Endothelial cell of hepatic sinusoid (primary cell): ENCODE results near the gene RABGGTA.

Source experiments
- in situ Hi-C: cut with HindIII; loops from 2 replicates; pipeline ENCODE4 v1.10.0; 2017; ENCODE audit warnings: low sequenced_read_pairs

The RABGGTA gene

DNA sequence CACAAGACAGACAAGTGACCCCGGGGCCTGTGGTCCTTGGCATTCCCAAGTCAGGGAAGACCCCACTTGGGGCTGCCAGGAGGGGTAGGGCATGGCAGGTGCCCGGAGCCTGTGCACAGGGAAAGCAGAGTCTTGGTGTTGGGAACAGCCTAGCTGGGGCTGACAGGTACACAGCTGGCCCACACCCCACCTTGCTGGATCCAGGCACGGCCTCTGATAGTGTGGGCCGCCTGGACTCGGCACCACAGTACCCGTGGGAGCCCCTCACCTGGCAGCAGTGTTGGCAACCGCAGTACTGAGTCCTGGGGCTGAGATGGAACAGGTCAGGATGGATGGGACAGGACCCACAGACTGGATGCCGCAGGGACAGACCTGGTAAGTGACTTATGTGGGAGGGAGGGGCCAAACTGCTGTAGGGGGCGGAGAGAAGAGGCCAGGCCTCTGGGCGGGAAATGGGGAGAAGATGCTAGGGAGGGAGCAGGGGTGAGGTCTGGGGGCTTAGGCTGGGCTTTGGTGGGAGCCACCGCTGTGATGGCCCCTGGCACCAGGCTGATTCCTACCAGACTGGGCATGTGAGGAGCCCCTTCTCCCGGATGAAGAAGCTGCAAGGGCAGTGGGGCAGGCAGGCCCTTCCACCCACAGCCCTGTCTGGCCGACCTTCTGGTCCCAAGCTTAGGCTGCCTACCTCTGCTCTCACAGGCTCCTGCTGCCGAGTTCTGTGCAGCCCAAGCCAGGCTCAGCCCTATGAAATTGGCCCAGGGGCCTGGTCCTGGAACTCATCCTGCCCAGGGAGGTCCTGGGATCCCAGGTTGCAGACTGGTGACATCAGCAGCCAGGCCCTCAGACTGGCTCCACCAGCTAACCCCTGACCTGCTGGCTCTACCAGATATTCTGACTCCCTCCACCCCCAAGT, 8.3 kb downstream of the RABGGTA start, which contains the start of gene TGM1:
Gene TGM1, minus strand, starts transcription at position 357 of the 913 bp plus-strand sequence. CDS start 825 bp downstream, outside the sequence.
- in situ Hi-C loops, result loop anchor here (5.0 kb wide), 1 partner anchor 34 kb away; the partner anchor contains the start of genes DHRS1 and NOP9

DNA sequence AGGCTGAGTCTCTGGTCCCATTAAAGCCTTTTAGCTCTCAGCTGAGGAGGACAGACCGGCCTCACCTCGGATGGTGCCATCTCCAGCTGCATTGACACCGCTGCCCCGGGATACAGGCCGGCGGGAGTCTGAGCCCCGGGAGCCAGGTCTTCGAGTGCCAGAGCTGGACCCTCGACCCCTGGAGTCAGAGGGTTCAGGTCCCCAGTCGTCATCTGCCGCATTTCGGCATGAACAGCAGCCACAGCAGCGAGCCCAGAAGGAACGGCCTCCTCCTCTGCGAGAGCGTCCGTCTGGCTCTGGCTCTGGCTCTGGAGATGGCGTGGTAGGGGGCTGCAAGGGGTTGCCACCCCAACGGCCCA, 9.4 kb downstream of the RABGGTA start:
- in situ Hi-C loops, result loop anchor here (5.0 kb wide), 1 partner anchor 35 kb away; the partner anchor contains the start of genes DHRS1 and NOP9

DNA sequence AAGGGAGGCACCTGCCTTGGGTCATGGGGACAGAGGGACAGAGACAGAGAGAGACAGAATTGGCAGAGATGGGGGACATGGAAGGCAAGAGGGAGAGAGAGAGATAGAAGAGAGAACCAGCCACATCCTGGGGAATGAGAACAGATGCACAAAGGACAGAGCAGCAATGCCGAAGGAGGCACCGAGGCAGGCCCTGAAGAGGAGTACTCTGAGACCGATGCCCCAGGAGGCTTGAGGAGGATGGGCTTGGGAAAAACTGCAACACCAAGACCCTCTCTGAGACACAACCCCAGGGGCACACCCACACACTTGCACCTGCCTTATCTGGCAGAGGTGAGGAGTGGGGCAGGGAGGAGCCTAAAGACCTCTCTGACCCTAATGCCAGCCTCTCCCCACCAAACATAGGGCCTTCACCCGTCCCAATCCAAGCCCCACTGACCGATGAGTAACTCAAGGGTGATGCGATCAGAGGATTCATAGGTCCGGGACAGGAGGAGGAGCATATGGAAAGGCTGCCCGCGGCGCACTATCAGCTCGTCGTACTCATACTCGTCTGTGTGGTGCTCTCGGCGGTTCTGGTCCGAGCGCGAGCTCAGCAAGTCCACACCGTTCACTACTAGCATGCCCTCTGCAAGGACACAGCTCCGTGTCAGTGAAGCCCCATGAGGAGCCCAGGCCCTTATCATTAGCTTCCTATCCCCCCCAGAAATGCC, 10.0 kb downstream of the RABGGTA start:
- in situ Hi-C loops, result loop anchor here (5.0 kb wide), 1 partner anchor 36 kb away; the partner anchor contains the start of genes DHRS1 and NOP9

DNA sequence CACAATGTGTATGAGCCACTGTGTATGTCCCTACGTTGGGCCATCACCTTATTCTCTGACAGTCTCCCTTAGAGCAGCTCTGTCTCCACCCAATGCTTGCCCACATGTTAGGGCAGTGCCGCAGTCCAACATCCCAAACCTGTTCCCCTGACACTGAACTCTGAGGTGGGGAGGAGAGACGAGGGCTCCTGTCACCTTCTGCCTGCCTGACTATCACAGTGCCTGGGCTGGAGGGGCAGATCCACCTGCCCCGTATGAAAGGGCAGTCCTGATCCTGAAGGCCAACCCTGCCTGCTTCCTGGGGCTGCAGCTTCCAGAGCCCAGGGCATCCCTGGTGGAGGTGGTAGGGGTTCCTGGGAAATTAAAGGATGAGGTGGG, 10.6 kb downstream of the RABGGTA start:
- in situ Hi-C loops, result loop anchor here (5.0 kb wide), 1 partner anchor 37 kb away; the partner anchor contains the start of genes DHRS1 and NOP9

DNA sequence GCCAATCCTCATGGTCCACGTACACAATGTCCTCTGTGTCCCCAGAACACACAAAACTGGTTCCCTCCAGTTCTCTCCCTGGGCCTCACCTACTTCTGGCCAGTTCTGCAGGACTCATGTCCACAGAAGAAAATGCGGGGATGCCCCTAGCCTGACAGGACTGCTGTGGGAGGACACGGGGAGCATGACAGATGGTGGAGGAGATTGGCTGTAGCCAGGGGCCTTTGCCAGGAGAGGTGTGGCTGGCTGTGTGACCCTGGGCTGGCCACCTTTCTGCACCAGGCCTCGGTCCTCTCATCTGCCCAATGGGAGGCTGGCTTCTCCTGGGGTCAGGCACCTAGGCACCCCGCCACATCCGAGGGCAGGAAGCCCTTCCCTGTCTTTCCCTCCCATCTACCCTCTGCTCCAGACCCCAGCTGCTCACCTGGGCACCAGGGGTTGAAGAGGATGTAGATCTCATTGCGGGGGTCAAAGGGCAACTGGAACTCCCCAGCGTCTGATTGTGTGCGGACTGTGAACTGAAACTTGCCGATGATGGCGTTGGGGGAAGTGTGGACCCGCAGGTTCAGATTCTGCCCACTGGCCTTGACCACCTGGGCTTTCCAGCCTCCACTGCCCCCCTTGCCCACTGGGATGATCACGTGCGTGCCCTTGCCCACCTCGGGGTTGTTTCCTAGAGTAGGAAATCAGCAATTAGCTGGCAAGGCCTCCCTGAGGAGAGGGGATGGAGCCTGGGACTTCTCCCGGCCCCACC, 11.2 kb downstream of the RABGGTA start:
- in situ Hi-C loops, result loop anchor here (5.0 kb wide), 1 partner anchor 37 kb away; the partner anchor contains the start of genes DHRS1 and NOP9

DNA sequence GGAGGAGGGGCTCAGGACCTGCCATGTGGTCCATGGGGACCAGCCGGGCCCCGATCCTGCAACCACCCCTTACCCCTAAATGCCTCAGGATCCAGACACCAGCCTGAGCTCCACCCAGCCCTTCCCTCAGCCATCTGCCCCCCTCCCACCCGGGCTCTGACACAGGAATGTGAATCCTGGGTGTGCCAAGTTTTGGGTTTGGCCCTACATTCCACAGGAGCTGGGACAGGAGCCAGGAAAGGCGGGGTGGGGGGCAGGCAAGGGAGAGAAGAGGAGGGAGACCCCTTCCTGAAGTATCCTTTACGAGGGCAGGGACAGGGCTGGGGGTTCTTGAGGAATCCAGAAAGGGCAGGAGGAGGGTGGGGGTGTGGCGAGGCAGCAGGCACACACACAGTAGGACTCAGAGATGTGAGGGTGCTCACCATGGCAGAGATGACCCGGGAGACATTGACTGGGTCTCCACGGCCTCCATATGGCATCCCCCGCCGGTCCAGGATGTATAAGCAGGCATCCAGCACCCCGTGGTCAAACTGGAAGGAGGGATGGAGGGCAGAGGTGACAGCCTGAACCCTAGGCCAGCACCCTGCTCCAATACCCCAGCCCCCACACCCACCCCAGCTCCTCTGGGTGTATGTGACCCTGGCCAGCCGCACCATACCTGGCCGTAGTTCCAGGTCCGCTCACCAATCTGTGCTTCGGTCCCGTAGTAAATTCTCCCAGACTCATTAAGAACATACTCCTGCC, 11.9 kb downstream of the RABGGTA start:
- in situ Hi-C loops, result loop anchor here (5.0 kb wide), 1 partner anchor 38 kb away; the partner anchor contains the start of genes DHRS1 and NOP9

DNA sequence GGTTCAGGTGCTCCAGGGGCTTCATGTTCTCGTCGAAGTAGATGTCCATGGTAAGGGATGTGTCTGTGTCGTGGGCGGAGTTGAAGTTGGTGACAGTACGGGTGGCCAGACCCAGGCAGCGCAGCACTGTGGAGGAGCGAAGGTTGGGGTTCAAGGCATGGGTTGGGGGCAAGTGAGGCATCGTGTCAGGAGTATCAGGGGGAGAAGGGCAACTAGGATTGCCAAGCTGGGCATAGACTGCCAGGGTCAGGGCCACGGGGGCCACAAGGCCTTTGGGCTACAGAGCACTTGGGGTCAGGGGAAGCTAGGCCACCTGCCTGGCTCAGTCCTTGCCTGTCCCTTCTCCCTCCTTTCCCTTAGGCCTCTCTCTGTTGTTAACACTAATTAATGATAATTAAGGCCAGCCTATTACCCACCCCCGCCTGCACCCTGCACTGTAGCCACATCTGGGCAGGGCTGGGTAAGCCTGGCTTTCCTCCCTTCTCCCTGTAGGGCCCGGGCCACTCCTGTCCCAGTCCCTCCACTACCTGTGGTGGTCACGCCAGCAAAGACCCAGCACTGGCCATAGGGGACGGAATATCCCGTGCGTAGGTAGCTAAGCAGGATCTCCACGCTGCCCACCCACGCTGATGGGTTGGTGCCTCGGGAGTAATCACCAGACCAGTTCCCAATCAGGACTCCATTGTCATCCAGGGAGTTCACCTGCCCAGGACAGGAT, 12.7 kb downstream of the RABGGTA start:
- in situ Hi-C loops, result no loop called here

DNA sequence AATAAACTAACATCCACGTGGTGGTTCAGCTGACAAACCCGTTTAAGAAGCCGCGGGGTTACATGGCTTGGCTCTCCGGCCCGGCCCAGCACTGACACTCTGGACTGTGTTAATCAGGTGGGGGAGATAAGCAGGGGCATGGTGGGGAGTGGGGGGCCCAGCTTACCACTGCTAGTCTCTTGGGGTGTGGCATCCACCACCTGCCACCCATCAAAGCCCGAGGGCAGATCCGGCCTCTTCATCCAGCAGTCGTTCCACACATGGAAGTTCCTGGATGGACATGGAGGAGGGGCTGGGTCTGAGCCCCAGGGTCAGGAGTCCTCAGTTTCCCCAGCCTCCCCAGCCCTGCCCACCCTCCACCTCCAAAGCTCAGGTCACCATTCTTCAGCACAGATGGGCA, 13.3 kb downstream of the RABGGTA start:
- in situ Hi-C loops, result no loop called here

DNA sequence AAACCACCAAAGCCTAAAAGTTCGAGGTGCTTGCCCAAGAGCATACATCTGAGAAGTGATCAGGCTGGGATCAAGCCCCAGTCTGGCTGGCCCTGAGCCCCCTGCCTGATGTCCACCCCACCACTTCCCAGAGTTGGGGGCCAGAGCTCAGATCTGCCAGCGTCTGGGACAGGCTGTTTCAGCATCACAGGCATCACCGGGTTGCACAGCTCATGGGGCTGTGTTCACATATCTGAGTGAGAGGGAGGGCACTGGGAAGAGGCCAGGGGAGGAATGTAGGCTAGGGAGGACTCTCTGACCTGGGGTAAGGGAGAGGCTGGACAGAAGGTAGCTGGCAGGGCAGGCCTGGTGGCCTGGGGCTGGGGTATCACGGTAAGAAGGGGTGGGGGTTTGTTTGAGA, 14.4 kb downstream of the RABGGTA start:
- in situ Hi-C loops, result no loop called here

DNA sequence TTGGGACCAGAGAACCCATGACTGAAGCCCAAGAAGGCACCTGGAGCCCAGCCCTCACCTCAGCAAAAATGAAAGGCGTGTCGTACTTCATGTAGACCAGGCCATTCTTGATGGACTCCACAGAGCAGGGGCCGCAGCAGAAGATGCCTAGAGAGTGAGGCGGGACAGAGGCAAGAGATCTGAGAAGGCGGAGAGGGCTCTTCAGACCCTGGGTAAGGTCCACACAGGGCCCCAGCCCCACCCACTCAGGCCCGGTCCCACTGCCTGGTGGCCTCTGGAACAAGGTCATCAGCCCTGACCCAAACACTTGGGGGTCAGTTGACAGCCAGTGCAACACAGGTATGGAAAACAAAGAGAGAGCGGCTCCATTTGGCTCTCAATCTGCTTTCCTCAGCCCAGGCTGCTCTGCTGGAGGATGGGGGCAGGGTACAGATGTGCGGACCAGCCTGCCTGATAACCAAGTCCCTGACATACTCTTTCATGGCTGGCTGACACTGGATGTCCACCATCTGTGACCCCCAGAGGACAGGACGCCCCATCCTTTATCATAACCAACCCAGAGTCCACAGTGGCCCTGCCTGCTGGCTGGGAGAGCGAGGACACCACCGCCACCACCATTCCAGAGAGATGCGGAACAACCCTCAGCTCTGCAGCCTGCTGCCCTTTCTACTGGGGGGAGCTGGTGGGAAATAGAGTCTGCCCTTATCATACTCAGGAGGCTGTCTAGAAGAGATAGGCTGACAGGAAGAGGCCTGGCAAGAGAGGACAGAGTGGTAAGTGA, 15.3 kb downstream of the RABGGTA start:
- in situ Hi-C loops, result no loop called here

DNA sequence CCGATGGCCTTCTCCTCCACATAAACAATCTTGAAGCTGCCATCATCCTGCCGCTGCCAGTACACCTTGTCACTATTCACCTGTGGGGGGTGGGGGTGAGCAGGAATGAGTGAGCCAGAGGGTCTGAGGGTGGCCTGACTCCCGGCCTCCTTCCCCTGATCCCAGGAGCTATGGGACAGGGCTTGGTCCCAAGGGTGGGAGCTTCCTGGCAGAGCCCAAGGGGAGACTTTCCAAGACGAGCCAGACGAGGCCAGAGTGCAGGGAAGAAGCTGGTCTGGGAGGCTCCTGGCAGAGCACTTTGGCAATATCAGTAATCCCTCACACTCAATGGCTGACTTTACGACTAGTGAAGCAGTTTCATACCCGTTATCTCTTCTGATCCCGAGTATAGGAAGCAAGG, 16.0 kb downstream of the RABGGTA start:
- in situ Hi-C loops, result no loop called here

DNA sequence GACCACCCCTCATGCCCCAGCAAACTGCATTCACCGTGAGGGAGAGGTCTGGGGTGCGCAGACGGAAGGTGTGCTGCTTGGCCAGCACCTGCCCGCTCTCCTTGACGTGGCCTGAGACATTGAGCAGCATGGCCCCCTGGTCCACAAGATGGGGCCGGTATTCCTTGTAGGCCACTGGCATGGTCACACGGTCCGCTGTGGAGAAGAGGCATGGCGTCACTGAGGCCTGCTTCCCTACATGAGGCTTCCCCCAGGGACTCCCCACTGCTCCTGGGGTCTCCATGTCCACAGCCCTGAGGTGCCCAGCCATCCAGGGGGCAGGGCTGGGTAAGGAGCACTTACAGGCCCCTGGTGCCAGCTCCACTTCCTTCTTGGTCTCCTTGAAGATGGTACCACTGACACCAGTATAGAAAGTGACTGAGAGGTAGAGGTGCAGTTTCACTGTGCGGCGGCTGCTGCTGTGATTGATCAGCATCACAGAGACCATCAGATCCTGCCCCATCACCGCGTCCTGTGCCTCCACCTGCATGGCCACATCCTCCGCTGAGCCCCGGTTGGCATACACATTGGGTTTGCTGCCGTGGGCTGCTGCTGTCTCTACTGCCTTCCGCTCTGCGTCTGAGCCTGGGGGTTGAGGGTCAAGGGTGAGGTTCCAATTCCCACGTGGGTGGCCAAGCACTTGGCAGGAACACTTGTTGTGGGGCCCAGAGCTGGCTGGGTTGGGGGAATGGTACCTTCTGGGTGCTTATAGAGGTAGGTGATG, 16.6 kb downstream of the RABGGTA start:
- in situ Hi-C loops, result no loop called here

DNA sequence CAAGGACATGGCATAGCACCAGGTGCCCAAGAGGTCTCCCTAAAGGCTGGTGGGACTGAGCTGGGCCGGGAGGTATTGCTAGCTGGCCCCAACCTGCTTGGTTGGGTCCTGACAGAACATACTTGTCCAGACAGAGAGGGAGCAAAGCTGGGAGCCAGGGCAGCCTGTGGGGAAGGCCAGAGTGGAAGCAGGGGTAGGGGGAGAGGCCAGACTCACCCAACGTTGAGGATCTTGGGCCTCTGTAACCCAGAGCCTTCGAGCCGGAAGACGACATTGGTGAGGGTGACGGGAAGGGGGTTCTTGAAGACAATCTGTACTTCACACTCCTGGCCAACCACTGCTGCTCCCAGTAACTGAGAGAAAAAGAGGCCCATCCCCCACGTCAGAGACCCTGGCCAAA, 17.5 kb downstream of the RABGGTA start:
- in situ Hi-C loops, result no loop called here

DNA sequence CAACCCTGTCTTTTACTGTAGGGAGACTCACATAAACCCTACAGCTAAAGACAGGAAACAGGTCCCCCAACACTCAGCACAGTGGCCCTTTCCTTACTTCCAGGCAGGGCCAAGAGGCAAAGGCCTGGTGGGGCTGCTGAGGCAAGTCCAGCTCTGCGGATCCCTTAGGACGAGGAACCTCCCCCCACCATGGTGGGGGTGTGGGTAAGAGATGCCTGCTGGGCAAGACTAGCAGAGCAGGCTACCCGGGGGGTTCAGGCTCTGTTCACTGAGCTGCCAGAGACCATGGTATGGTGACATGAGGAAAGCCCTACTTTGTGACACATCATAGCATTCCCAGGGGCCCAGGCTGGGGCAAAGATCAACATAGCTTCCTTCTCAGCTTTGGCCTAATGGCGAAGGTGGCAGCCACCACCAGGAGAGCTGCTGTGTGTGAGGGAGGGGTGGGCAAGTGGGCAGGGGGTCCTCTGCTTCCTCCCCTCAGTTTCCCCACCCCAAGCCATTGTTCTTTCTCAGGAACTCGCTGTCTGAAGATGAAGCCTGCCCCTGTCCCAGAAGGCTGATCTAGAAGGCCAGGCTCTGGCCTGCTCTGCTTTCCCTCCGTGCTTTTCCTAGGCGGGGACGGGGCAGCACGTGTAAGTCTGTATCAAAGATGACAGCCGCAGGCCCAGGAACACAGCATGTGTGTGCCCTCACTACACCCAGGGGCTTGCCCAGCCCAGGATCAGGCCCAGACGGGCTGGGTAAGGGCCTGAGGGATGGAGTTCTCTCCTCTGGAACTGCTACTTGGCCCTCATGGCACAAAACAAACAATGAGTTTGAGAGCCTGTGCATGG, 18.9 kb downstream of the RABGGTA start:
- in situ Hi-C loops, result no loop called here

DNA sequence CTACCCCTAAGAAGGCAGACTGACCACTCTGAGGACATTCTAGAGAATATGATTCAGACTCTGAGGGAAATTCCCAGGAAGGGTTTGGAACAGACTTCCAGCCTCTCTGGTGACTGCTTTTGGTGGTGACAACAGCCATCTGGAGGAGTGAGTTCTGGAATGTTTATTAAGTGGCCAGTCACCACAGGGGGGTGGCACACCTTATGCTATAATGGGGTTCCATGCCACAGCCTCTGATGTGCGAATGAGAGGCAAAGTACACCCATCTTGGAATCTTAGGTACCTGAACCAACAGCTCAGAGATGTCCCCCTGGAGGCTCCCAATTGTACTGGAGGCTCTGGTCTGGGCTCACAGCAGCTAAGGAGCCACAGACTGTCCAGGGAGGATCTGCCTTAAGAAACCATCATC, 19.5 kb downstream of the RABGGTA start:
- in situ Hi-C loops, result no loop called here

DNA sequence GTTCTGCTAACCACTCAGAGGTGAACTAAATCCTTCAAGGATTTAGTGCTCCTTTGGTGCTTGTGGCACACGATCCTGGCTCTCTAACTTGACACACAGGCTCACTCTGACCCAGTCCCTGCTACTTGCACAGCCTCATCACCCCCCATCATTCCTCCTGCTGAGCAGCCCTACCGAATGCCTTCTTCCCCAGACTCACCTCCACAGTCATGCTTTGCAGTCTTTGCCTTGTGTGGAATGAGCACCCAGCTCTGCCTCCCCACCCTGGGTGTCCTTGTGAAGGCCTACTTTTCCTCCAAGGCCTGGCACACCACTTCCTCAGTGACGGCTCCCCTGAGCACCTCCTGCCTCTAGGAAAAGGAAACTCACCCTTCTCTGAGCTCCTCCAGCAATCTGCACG, 21.0 kb downstream of the RABGGTA start:
- in situ Hi-C loops, result no loop called here
